ENCODE data around the gene DXO. TPM values are rescaled to one million over a fixed set of nuclear protein-coding genes. Genes with fewer than 3 reads are reported as not detected.
"Not testable (repeated sequence)": the region's sequence is repeated elsewhere in the genome, so short reads cannot be mapped to it uniquely, and the experiment has no call there.

Gene DXO
- 16.4 and 17.9 TPM in 2 replicates for total RNA-seq (2014; rRNA removed; shearing (Covaris generic))

GRCh38 chr6:31971993-31972708 is at the start of gene DXO:
TSS of gene DXO (minus strand) at chr6:31972138. CDS start at chr6:31971675, 463 bp downstream.
- peak; percentile 96 for DNase-seq (ENCODE audit: low spot score)

- DNase-seq (ENCODE audit: low spot score), result not testable (repeated sequence)
These were observed 42.6 kb upstream of the DXO start, which contains the start of gene C4B for GRCh38 chr6:32014547-32014946. TSS of gene C4B (plus strand) at chr6:32014795. CDS start at chr6:32014846, 51 bp downstream.

- not testable (repeated sequence) for DNase-seq (ENCODE audit: low spot score)
These were observed 41.8 kb upstream of the DXO start for GRCh38 chr6:32013738-32014137.

- DNase-seq (ENCODE audit: low spot score), result peak; percentile 22
These were observed 41.1 kb upstream of the DXO start for GRCh38 chr6:32012941-32013617.

- not testable (repeated sequence) for DNase-seq (ENCODE audit: low spot score)
These were observed 39.1 kb upstream of the DXO start for GRCh38 chr6:32010856-32011530.

- DNase-seq (ENCODE audit: low spot score), result not testable (repeated sequence)
These were observed 37.6 kb upstream of the DXO start for GRCh38 chr6:32009537-32009936.

GRCh38 chr6:32008616-32009015 is 36.7 kb upstream of the DXO start:
- DNase-seq (ENCODE audit: low spot score), result not testable (repeated sequence)

- not testable (repeated sequence) for DNase-seq (ENCODE audit: low spot score)
These were observed 36.1 kb upstream of the DXO start for GRCh38 chr6:32008037-32008436.

GRCh38 chr6:32007086-32007485 is 35.1 kb upstream of the DXO start:
- DNase-seq (ENCODE audit: low spot score), result not testable (repeated sequence)

- DNase-seq (ENCODE audit: low spot score), result not testable (repeated sequence)
These were observed 34.1 kb upstream of the DXO start for GRCh38 chr6:32005991-32006529.

- not testable (repeated sequence) for DNase-seq (ENCODE audit: low spot score)
These were observed 33.6 kb upstream of the DXO start for GRCh38 chr6:32005538-32005880.

GRCh38 chr6:32004864-32005537 is 33.1 kb upstream of the DXO start:
- DNase-seq (ENCODE audit: low spot score), result not testable (repeated sequence)

- not testable (repeated sequence) for DNase-seq (ENCODE audit: low spot score)
These were observed 32.5 kb upstream of the DXO start for GRCh38 chr6:32004393-32004792.

- DNase-seq (ENCODE audit: low spot score), result not testable (repeated sequence)
These were observed 31.4 kb upstream of the DXO start for GRCh38 chr6:32003301-32003700.

- DNase-seq (ENCODE audit: low spot score), result not testable (repeated sequence)
These were observed 30.8 kb upstream of the DXO start for GRCh38 chr6:32002546-32003268.

GRCh38 chr6:31996385-31996784 is 24.4 kb upstream of the DXO start:
- not testable (repeated sequence) for DNase-seq (ENCODE audit: low spot score)

- not testable (repeated sequence) for DNase-seq (ENCODE audit: low spot score)
These were observed 22.5 kb upstream of the DXO start for GRCh38 chr6:31994421-31994820.

- DNase-seq (ENCODE audit: low spot score), result not testable (repeated sequence)
These were observed 17.4 kb upstream of the DXO start for GRCh38 chr6:31989363-31989762.

- DNase-seq (ENCODE audit: low spot score), result not testable (repeated sequence)
These were observed 9.8 kb upstream of the DXO start, which contains the start of gene C4A for GRCh38 chr6:31981744-31982143. TSS of gene C4A (plus strand) at chr6:31982057. CDS start at chr6:31982108, 51 bp downstream.

- not testable (repeated sequence) for DNase-seq (ENCODE audit: low spot score)
These were observed 9.1 kb upstream of the DXO start for GRCh38 chr6:31980998-31981397.
